KOPT-K1 (cell line): Measurements from ENCODE around the gene DHX8.

Source experiments
- H3K27ac ChIP-seq: fragments of 200-600 bp; sonication (generic); 2 replicates; pipeline ENCODE4 v1.5.1; 2016; ENCODE audit warnings: antibody characterized with exemption, mild to moderate bottlenecking, low read depth, low read length; ENCODE audit not compliant: poor library complexity, severe bottlenecking
- H3K36me3 ChIP-seq: fragments of 200-600 bp; sonication (generic); 2 replicates; pipeline ENCODE4 v1.5.1; 2017; ENCODE audit warnings: antibody characterized with exemption, mild to moderate bottlenecking, low read length, moderate library complexity; ENCODE audit not compliant: insufficient read depth
- H3K9me3 ChIP-seq: fragments of 200-600 bp; sonication (generic); 2 replicates; pipeline ENCODE4 v1.5.1; 2017; ENCODE audit warnings: antibody characterized with exemption, low read length, mild to moderate bottlenecking; ENCODE audit not compliant: insufficient read depth, poor library complexity, severe bottlenecking

The DHX8 gene

DNA sequence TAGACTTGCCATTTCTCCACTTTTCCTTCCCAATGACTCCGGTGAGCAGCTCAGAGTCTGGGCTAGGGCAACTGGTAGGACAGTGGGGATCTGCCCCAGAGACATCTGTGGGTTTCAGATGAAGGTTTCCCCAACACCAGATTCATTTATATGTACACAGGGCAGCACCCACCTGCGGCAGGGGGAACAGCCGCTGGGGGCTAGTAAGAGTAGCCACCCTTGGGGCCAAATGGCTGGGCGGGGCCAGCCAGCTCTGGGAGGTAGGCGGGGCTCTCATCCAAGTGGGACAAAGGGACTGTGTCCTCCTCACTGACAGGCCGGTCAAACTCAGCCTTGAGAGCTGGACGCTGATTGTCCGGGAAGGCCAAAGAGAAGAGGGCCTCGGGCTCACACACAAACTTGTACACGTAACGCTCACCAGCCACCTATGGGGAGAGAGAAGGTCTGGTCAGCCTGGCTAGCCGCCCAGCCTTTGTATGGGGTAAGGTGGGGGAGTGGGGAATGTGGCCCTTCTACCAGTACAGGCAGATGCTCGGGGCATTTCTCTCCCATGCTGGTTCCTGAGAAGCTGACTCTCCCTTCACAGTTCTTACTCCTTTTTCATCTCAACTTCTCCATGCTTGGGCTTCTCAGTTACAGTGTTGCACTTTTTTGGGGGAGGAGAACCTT is 44.7 kb downstream of the DHX8 start:
- Histone ChIP-seq H3K9me3 (no peaks in the 10 kb centered on the region), H3K27ac (no peak overlapping the region), H3K36me3 (peaks cover 56% of the 10 kb centered on the region)

GRCh38 chr17:43528988-43529814 is 45.4 kb downstream of the DHX8 start:
- Histone ChIP-seq H3K36me3 (peaks cover 49% of the 10 kb centered on the region), H3K27ac (no peak overlapping the region), H3K9me3 (no peaks in the 10 kb centered on the region)

DNA sequence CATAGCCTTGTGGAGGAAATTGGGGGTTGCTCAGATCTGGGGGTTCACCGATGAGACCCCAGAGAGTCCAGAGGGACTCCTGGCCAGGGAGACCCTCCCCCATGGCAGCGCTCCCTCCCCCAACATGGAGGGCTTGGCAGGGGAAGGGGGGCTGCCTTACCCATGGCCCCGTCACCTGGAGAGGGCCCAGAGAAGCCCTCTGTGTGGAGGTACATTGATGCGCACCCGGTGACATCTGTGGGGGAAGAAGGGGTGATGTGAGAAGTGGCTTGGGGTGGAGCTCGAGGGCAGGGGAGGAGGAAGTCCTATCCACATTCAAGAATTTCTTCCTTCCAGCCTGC is 46.1 kb downstream of the DHX8 start:
- H3K27ac ChIP-seq: no peak overlapping the region
- H3K9me3 ChIP-seq: no peaks in the 10 kb centered on the region
- peaks cover 42% of the 10 kb centered on the region for H3K36me3 ChIP-seq

GRCh38 chr17:43530288-43531081 is 46.7 kb downstream of the DHX8 start:
- Histone ChIP-seq H3K27ac (no peak overlapping the region), H3K36me3 (peaks cover 36% of the 10 kb centered on the region), H3K9me3 (no peaks in the 10 kb centered on the region)

GRCh38 chr17:43531082-43531378 is 47.3 kb downstream of the DHX8 start:
- Histone ChIP-seq H3K27ac (no peak overlapping the region), H3K9me3 (no peaks in the 10 kb centered on the region), H3K36me3 (peaks cover 31% of the 10 kb centered on the region)

DNA sequence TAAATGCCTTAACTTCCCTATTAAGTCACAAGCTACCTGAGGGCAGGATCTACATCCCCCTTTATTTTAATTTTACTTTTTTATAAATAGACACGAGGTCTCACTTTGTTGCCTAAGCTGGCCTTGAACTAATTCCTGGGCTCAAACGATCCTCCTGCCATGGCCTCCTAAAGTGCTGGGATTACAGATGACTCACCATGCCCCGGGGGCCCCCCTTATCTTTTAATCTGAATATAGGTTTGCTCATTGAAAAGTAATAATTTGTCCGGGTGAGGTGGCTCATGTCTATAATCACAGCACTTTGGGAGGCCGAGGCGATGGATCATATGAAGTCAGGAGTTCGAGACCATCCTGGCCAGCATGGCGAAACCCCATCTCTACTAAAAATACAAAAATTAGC is 48.2 kb downstream of the DHX8 start:
- no peaks in the 10 kb centered on the region for H3K9me3 ChIP-seq
- H3K36me3 ChIP-seq: peaks cover 21% of the 10 kb centered on the region
- no peak overlapping the region for H3K27ac ChIP-seq

DNA sequence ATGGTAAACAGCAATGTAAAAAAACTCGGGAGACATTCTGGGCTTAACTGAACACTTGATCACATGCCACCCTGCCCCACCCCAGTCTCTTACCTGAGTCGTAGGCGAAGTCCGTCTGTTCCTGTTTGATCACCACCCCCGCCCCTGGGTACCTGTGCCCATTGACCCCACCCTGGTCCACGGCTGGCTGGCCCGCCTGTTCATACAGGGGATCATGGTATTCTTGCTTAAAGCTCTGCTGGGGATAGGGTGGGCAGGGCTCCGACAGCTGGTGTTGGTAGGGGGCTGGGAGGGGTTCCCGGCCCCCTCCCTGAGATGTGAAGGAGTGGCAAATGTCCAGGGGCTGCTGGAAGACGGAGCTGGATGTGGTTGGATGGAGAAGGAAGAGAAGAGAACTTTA is 48.8 kb downstream of the DHX8 start:
- Histone ChIP-seq H3K9me3 (no peaks in the 10 kb centered on the region), H3K36me3 (peaks cover 15% of the 10 kb centered on the region; the same call in 1 of the 2 replicates), H3K27ac (no peak overlapping the region)

DNA sequence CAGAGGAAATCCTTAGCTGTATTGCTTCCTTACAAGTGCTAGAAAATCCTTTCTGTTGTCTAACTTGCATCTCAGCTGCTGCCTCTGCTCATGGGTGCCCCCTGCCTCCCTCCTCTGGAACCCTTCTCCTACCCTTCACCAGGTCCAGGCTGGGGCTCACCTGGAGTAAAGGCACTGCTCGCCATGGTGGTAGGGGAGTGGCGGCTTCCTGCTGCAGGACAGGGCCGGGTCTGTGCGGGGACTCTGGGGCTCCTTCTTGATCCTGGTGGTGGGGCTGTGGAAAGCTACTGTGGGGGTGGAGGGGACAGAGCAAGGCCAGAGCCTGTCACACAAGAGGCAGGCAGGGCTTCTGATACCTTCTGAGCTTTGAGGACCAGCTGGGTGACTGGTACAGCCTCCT is 49.9 kb downstream of the DHX8 start:
- H3K36me3 ChIP-seq: peaks cover 6% of the 10 kb centered on the region; the same call in 1 of the 2 replicates
- H3K27ac ChIP-seq: no peak overlapping the region
- H3K9me3 ChIP-seq: no peaks in the 10 kb centered on the region

GRCh38 chr17:43534909-43535308 is 51.1 kb downstream of the DHX8 start:
- Histone ChIP-seq H3K27ac (no peak overlapping the region), H3K36me3 (no peaks in the 10 kb centered on the region; the same call in 1 of the 2 replicates), H3K9me3 (no peaks in the 10 kb centered on the region)

DNA sequence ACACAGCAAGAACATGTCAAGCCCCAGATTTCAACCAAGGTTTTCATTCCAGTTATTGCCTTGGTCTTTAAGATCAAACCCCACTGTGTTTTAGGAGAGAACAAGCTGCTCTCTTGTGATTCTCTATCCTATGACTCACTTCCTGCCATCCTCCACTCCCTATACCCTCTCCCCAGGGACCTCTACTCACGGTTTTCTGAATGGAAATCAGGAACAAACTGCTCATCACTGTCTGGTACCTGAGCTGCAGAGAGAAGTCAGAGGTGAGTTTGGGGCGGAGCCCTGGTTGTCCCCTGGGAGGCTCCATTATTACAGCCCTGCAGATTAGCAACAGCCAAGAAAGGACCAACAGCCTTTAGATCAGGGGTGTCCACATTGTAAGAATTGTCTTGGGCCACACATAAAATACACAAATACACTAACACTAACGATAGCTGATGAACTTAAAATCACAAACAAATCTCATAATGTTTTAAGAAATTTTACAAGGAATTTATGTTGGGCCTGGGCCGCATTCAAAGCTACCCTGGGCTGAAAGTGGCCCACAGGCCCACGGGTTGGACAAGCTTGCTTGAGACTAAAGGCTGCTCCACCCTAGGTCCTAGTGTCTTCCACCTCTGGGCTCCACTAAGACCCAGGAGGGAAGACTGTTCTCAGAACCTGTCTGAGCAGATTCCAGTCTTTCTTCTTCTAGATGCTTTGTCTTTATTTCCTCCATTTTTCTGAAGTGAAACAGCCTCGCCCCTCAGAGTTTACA is 52.6 kb downstream of the DHX8 start:
- no peak overlapping the region for H3K27ac ChIP-seq
- H3K9me3 ChIP-seq: no peaks in the 10 kb centered on the region
- no peaks in the 10 kb centered on the region for H3K36me3 ChIP-seq

- Histone ChIP-seq H3K27ac (no peak overlapping the region), H3K36me3 (no peaks in the 10 kb centered on the region), H3K9me3 (no peaks in the 10 kb centered on the region)
These were observed 57.3 kb downstream of the DHX8 start for GRCh38 chr17:43540821-43541674.

DNA sequence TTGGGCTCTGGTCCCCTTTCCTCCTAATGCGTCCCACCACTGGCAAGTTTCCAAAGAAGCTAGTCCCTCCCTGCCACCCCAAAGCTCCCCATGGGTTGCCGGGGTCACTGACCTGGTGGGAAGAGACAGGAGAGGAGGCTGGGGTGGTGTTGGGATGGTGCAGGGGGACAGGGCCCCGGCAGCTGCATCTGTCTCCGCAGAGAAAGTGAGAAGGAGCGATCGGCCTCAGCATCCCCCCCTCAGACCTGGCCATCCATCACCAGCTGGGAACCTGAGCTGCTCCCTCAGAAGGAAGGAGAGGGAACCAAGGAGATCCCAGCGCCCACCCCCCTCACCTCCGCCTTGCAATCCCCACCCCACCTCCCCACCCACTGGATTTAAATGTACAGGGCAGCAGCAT is 59.1 kb downstream of the DHX8 start:
- no peaks in the 10 kb centered on the region for H3K9me3 ChIP-seq
- H3K27ac ChIP-seq: no peak overlapping the region
- no peaks in the 10 kb centered on the region for H3K36me3 ChIP-seq

DNA sequence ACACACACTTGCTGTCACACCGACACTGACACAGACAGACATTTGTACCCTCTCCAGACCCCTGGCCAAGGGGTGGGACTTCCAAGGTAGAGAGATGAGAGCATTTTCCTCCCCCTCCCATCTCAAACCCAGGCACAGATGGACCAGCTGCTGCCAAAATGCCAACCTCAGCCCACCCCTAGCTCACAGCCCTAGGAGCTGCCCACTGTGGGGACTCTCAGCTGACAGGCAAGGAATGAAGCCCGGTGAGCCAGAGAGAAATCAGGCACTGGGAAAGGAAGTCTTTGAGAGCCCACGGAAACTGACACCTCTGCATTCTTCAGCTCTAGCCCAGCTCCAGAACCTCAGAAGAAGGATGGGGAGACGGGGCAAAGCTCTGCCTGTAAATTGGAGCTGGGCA is 59.5 kb downstream of the DHX8 start:
- no peak overlapping the region for H3K27ac ChIP-seq

More for the DNA sequence above, 59.5 kb downstream of the DHX8 start:
- no peaks in the 10 kb centered on the region for H3K36me3 ChIP-seq
- no peaks in the 10 kb centered on the region for H3K9me3 ChIP-seq
